Heart left ventricle (tissue), 13 donors: Measurements from ENCODE around the gene ARHGAP26.

Source experiments
- POLR2A ChIP-seq, 2 donors: fragments of 450-650 bp; IDR thresholded peaks; one replicate each; pipeline ENCODE4 v1.6.1; 2017; ENCODE audit warnings: antibody characterized with exemption in 2 of 2, mild to moderate bottlenecking in 2 of 2, moderate library complexity in 2 of 2
- TF ChIP-seq, protein P1 (sequence below), 12 donors: fragments of 200-600 bp; sonication (generic) in 4 of 12; IDR thresholded peaks; one replicate each; pipeline versions ENCODE4 v1.5.0 to v1.8.0; 2018 to 2022; ENCODE audit warnings: antibody characterized with exemption in 12 of 12, mild to moderate bottlenecking in 5 of 12
- donor health status: ischemic (EF 13 %, LVEDD 7.1; RV severe dilation, severe dysfunction).
- donor health status: DM: no; HTN: yes; CAD: no.
- donor health status: DM: no; HTN: no; CAD: no.
- donor health status: ischemic (EF 25% LVEDD 6.9; RV normal size, moderate dysfunction).
- donor health status: ischemic (EF 25% LVEDD 5.7; RV mildly dilated, moderate dysfunction).
- donor health status: ischemic (EF 35%, LVEDD 5.7; RV mildly dilated, moderate dysfunction).
- donor health status: nonischemic (EF 11% LVEDD 7.7; RV severe dilation, severe dysfunction).
- donor health status: DM: yes; HTN: yes; CAD: no.
- donor health status: PGD.
- donor health status: ischemic (EF 29% LVEDD 5.4; RV normal size, mild dysfunction).
- donor health status: nonischemic (EF 23%, LVEDD 6.1; RV moderate dilation, normal function).

DNA sequence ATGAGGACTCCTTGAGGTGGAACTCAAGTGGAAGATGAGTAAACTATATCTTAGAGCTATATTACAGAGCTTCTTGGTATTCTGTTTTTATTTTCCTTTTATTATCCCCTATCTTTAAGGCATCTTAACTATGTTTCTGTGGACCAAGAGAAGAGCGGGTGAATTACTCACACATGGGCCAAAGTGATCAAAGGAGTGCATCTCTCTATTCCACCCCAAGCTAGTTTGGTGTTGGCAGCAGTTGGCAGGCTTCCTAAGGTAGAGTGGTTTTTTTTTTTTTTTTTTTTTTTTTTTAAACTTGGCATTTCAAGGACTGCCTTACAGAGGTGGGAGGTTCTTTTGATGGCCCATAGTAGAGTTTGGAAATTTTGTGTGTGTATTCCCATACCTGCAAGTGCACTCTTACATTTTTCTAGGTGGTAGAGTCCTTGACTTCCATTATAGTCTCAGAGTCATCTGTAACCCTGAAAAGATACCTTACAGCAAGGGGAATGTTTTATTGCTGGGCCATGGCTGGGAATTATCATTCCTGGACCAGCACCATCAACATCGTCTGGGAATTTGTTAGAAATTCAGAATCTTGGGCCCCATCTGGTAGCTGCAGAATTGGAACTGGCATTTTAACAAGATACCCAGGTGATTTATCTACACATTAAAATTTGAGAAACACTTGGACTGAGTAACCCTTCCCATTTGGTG, 51.0 kb downstream of the ARHGAP26 start:
- TF ChIP-seq, protein P1, sequence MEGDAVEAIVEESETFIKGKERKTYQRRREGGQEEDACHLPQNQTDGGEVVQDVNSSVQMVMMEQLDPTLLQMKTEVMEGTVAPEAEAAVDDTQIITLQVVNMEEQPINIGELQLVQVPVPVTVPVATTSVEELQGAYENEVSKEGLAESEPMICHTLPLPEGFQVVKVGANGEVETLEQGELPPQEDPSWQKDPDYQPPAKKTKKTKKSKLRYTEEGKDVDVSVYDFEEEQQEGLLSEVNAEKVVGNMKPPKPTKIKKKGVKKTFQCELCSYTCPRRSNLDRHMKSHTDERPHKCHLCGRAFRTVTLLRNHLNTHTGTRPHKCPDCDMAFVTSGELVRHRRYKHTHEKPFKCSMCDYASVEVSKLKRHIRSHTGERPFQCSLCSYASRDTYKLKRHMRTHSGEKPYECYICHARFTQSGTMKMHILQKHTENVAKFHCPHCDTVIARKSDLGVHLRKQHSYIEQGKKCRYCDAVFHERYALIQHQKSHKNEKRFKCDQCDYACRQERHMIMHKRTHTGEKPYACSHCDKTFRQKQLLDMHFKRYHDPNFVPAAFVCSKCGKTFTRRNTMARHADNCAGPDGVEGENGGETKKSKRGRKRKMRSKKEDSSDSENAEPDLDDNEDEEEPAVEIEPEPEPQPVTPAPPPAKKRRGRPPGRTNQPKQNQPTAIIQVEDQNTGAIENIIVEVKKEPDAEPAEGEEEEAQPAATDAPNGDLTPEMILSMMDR (IDR thresholded peaks at IDR 0.05), result no peak
- no peak for TF ChIP-seq POLR2A (IDR thresholded peaks at IDR 0.05)
